Mucosa of descending colon (tissue), 3 donors: ENCODE data around the gene IGSF21. TPM values are rescaled to one million over a fixed set of nuclear protein-coding genes. Genes with fewer than 3 reads are reported as not detected.
A peak's percentile ranks its signal among the peaks of the same experiment; 100 is the strongest.

Source experiments
- ATAC-seq: fragments of 200-7000 bp; cut with Tn5 transposase; one replicate; pipeline ENCODE4 v1.9.1; 2020; ENCODE audit warnings: mild to moderate bottlenecking, moderate library complexity
- DNase-seq, 3 donors: peaks; one replicate each; pipeline ENCODE4 v3.0.0-alpha.2; 2020
- H3K36me3 ChIP-seq: fragments of 200-600 bp; one replicate; pipeline ENCODE4 v1.8.0; 2021; ENCODE audit warnings: low read depth, mild to moderate bottlenecking
- H3K4me1 ChIP-seq: fragments of 200-600 bp; one replicate; pipeline ENCODE4 v1.8.0; 2021; ENCODE audit warnings: low read depth, mild to moderate bottlenecking
- H3K4me3 ChIP-seq: fragments of 200-600 bp; one replicate; pipeline ENCODE4 v1.8.0; 2021; ENCODE audit warnings: mild to moderate bottlenecking
- H3K9me3 ChIP-seq: fragments of 200-600 bp; one replicate; pipeline ENCODE4 v1.8.0; 2021; ENCODE audit warnings: mild to moderate bottlenecking
- intact Hi-C, 2 donors: fragments of 100-400 bp; cut with DNase I in 1 of 2; cut with micrococcal nuclease in 1 of 2; formaldehyde crosslinking; loops; one replicate each; pipeline versions ENCODE4 v1.11.0 to v1.11.1; 2022; cut with DNase I, micrococcal nuclease
- total RNA-seq, 3 donors: library from RNA; stranded (reverse); fragmentation: NEBNext Ultra II Directional in 2 of 3; extraction: Animal tissue kit (Norgen Biotek cat#: 25700) in 2 of 3; gene quantifications; one replicate each; pipeline versions ENCODE4 v1.2.1 to v1.2.4, GENCODE V29; 2021 to 2023
- TF ChIP-seq, protein P1 (sequence below): fragments of 200-600 bp; IDR thresholded peaks from one replicate; pipeline ENCODE4 v1.8.0; 2022; ENCODE audit warnings: antibody characterized with exemption, mild to moderate bottlenecking
- donor health status: DM: no; HTN: no; CAD: no; lungs with moderate emphysema.
- donor health status: DM: no; HTN: no; CAD: no.
- donor health status: DM: no; HTN: yes; CAD: no.

Gene IGSF21
- total RNA-seq, 3 donors from 2014 or later, result 0.70 to 1.4 (median 0.96) TPM

DNA sequence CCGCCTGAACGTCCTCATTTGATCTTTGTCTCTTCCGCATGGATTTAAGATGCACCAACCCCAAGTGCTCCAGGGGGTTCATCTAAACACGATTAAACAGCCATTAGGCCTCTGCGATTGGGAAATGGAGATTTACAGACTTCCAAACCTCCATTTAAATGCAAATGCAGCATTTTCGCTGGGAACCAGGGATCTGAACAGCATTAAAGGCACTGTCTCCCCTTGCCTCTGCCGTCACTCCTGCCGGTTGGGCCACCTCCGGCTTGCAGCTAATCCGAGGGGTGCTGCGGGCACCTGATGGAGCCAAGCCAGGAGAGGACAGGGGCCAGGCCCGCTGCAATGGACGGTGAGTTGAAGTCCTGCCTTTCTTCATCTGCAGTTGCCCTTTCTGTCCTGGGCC, 302.8 kb downstream of the IGSF21 start:
- DNase-seq (no peak), ATAC-seq (no peak)
- no peak overlapping the region for H3K4me3 ChIP-seq
- intact Hi-C loops, result no loop called here
- TF ChIP-seq, protein P1, sequence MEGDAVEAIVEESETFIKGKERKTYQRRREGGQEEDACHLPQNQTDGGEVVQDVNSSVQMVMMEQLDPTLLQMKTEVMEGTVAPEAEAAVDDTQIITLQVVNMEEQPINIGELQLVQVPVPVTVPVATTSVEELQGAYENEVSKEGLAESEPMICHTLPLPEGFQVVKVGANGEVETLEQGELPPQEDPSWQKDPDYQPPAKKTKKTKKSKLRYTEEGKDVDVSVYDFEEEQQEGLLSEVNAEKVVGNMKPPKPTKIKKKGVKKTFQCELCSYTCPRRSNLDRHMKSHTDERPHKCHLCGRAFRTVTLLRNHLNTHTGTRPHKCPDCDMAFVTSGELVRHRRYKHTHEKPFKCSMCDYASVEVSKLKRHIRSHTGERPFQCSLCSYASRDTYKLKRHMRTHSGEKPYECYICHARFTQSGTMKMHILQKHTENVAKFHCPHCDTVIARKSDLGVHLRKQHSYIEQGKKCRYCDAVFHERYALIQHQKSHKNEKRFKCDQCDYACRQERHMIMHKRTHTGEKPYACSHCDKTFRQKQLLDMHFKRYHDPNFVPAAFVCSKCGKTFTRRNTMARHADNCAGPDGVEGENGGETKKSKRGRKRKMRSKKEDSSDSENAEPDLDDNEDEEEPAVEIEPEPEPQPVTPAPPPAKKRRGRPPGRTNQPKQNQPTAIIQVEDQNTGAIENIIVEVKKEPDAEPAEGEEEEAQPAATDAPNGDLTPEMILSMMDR, result no peak
- H3K9me3 ChIP-seq, result peaks cover 22% of the 10 kb centered on the region
- H3K4me1 ChIP-seq, result no peaks in the 10 kb centered on the region
- no peaks in the 10 kb centered on the region for H3K36me3 ChIP-seq

DNA sequence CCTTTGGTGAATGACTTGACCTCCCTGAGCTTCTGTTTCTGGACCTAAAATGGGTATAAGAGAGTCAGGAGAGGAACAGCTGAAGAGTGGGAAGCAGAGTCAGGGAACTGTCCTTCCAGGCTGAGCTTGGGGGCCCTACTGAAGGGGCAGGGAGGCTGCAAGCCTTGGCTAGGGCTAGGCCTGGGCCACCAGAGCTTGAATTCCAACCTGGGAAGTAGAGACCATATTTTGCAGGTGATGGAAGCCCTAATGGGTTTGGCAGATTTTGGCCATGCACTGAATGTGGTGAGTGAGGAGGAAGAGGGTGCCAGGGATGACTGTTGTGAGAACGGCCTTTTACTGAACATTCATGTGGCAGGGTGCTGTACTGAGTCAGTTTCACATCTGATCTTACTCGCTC, 303.7 kb downstream of the IGSF21 start:
- no peak for DNase-seq
- Histone ChIP-seq H3K4me3 (no peak overlapping the region), H3K36me3 (no peaks in the 10 kb centered on the region), H3K9me3 (peaks cover 22% of the 10 kb centered on the region), H3K4me1 (no peaks in the 10 kb centered on the region)
- no peak for ATAC-seq
- TF ChIP-seq, protein P1, result no peak
- intact Hi-C loops, result no loop called here

DNA sequence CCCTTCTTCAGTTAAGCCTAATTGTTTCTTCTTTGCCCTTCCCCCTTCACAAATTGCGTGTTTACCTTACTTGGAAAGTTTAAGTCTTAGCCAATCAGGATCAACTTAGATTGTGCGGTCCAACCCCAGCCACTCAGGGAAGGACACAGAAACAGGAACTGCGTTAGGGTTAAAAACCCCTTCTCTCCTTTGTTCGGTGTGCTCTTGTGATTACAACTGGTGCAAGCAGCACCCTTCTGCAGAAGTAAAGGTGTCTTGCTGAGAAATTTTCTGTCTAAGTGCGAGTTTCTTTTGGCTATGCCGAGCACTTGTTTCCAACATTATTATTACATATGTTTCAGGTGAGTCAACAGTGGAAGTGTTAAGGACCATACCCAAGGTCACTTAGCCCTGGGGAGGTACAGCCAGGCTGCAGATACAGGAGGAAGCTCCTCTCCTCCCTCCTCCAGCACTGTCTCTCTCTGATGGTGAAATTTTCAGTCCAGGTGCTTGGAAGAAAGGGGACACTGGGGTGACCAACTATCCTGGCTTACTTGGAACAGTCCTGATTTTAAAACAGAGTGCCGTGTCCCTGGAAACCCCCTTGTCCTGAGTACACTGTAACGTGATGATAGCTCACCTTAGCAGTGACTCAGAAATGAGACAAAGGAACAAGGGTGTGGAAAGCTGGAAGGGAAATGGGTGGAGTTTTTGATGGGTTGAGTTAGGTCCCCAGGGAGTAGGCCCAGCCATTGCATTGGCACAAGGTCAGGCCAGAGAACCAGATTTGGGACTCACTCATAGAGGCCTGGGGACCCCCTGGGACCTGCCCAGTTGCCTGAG, 304.4 kb downstream of the IGSF21 start:
- TF ChIP-seq, protein P1, result no peak
- peak; percentile 35 for ATAC-seq
- DNase-seq, result no peak
- H3K9me3 ChIP-seq, result peaks cover 22% of the 10 kb centered on the region
- no peaks in the 10 kb centered on the region for H3K36me3 ChIP-seq
- no peaks in the 10 kb centered on the region for H3K4me1 ChIP-seq
- intact Hi-C loops, result no loop called here
- no peak overlapping the region for H3K4me3 ChIP-seq

DNA sequence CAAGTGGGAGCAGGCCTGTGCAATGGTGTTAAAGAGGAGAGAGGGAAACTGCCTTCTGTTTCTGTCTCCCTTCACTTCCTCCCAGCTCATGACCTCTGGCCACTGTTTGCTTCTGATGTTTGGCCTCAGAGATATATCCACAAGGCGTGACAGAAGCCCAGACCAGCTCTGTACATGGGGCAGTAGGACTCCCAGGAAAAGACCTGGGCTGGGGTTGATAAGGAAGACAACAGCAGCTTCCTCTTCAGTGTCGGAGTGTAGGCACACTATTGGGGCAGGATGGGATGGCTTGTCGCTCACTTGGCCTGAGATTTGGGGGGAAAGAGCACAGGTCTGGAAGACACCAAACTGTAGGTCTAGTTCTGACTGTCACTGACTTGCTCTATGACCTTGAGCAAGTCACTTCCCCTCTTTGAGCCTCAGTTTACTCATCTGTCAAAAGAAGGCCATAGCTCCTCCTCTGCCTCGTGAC, 305.3 kb downstream of the IGSF21 start:
- Histone ChIP-seq H3K9me3 (peaks cover 22% of the 10 kb centered on the region), H3K4me3 (no peak overlapping the region), H3K36me3 (no peaks in the 10 kb centered on the region), H3K4me1 (no peaks in the 10 kb centered on the region)
- ATAC-seq (peak; percentile 40), DNase-seq (no peak)
- TF ChIP-seq, protein P1, result no peak
- intact Hi-C loops, result no loop called here

DNA sequence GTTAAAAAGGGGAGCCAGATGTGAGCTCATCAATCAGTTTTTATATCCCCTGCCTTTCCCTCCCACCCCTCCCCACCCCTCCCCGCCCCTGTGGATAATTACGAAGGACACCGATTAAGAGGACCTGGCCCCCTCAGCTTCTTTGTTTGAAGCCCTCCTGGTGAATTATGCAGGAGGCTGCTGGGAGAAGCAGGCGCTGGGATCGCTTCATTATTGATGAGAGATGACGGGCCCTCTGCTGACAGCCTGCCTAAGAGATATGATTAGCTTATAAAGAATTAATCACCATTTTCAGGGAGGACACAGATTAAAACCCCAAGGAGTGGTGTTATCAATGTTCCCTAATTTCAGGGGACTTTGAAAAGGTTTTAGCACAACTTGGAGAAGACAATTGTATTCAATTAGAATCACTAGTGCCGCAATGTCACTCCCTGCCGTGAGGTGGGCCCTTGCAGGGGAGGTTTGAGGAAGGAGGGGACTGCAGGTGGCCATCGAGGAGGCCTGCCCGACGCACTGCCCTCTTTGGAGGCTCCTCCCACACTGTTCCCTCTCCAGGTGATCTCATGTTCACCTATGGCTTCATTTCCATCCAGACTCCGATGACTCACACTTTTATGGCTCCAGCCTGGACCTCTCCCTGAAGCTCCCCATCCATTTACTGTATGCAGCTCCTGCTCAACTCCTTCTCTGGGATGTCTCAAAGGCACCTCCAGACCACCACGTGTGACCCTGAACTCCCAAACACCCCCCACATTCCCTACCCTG, 306.1 kb downstream of the IGSF21 start:
- Histone ChIP-seq H3K9me3 (peaks cover 22% of the 10 kb centered on the region), H3K4me1 (no peaks in the 10 kb centered on the region), H3K36me3 (no peaks in the 10 kb centered on the region), H3K4me3 (no peak overlapping the region)
- TF ChIP-seq, protein P1, result no peak
- DNase-seq, result peak; percentile 64 to 77 (median 72)
- intact Hi-C loops, result no loop called here
- ATAC-seq, result peak; percentile 97
